Liver (tissue), 9 donors: ENCODE data around the gene DNAJB4. TPM values are rescaled to one million over a fixed set of nuclear protein-coding genes. Genes with fewer than 3 reads are reported as not detected.
A peak's percentile ranks its signal among the peaks of the same experiment; 100 is the strongest.

Experiments used
- DNase-seq: peaks from one replicate; pipeline ENCODE4 v3.0.0-alpha.2; 2017; ENCODE audit warnings: low spot score
- H3K27ac ChIP-seq, 2 donors: one replicate each; pipeline ENCODE4 v1.7.0; 2013; ENCODE audit warnings: inconsistent platforms in 2 of 2, low read length in 2 of 2, control low read depth in 1 of 2, low read depth in 1 of 2, mild to moderate bottlenecking in 1 of 2
- H3K27me3 ChIP-seq, 4 donors: one replicate each; pipeline versions ENCODE4 v1.6.1 to v1.7.0; 2013; ENCODE audit warnings: low read length in 3 of 4, inconsistent platforms in 1 of 4, mild to moderate bottlenecking in 1 of 4, moderate library complexity in 1 of 4; ENCODE audit not compliant: control insufficient read depth in 4 of 4, insufficient read depth in 4 of 4
- H3K36me3 ChIP-seq, 4 donors: one replicate each; pipeline versions ENCODE4 v1.6.1 to v1.7.0; 2013; ENCODE audit warnings: low read length in 3 of 4, mild to moderate bottlenecking in 3 of 4, low read depth in 1 of 4, moderate library complexity in 1 of 4; ENCODE audit not compliant: control insufficient read depth in 4 of 4, insufficient read depth in 3 of 4
- H3K4me1 ChIP-seq, 4 donors: one replicate each; pipeline versions ENCODE4 v1.6.1 to v1.7.0; 2013; ENCODE audit warnings: low read length in 3 of 4, mild to moderate bottlenecking in 3 of 4, moderate library complexity in 1 of 4; ENCODE audit not compliant: control insufficient read depth in 4 of 4, insufficient read depth in 4 of 4
- H3K4me3 ChIP-seq, 3 donors: one replicate each; pipeline versions ENCODE4 v1.6.1 to v1.7.0; 2013; ENCODE audit warnings: low read length in 3 of 3, control low read depth in 1 of 3, low read depth in 1 of 3, mild to moderate bottlenecking in 1 of 3
- H3K9ac ChIP-seq, 2 donors: one replicate each; pipeline ENCODE4 v1.7.0; 2013; ENCODE audit warnings: low read length in 2 of 2, mild to moderate bottlenecking in 2 of 2, moderate library complexity in 2 of 2, control low read depth in 1 of 2, low read depth in 1 of 2
- H3K9me3 ChIP-seq, 4 donors: one replicate each; pipeline versions ENCODE4 v1.6.1 to v1.7.0; 2013; ENCODE audit warnings: low read length in 3 of 4; ENCODE audit not compliant: control insufficient read depth in 4 of 4
- EGR1 ChIP-seq, 2 donors: IDR thresholded peaks; 2 replicates each; pipeline ENCODE4 v1.6.1; 2016 to 2018; ENCODE audit warnings: antibody characterized with exemption in 2 of 2, low read depth in 2 of 2
- FOXA1 ChIP-seq: IDR thresholded peaks from 2 replicates; pipeline ENCODE4 v1.6.1; 2016; ENCODE audit warnings: antibody characterized with exemption
- FOXA2 ChIP-seq: IDR thresholded peaks from 2 replicates; pipeline ENCODE4 v1.6.1; 2016; ENCODE audit warnings: antibody characterized with exemption
- GABPA ChIP-seq, 2 donors: IDR thresholded peaks in 1 of 2; conservative IDR thresholded peaks in 1 of 2; 2 replicates each; pipeline ENCODE4 v1.6.1; 2016; ENCODE audit warnings: antibody characterized with exemption in 2 of 2, mild to moderate bottlenecking in 1 of 2, moderate library complexity in 1 of 2
- HNF4G ChIP-seq: IDR thresholded peaks from 2 replicates; pipeline ENCODE4 v1.6.1; 2016; ENCODE audit warnings: antibody characterized with exemption
- NR2F2 ChIP-seq: IDR thresholded peaks from 2 replicates; pipeline ENCODE4 v1.6.1; 2016; ENCODE audit warnings: antibody characterized with exemption
- RAD21 ChIP-seq, 2 donors: IDR thresholded peaks; 2 replicates each; pipeline ENCODE4 v1.6.1; 2016; ENCODE audit warnings: antibody characterized with exemption in 2 of 2, mild to moderate bottlenecking in 2 of 2
- RXRA ChIP-seq, 2 donors: IDR thresholded peaks; 2 replicates each; pipeline ENCODE4 v1.6.1; 2017 to 2018; ENCODE audit warnings: antibody characterized with exemption in 2 of 2, mild to moderate bottlenecking in 1 of 2
- YY1 ChIP-seq: IDR thresholded peaks from 2 replicates; pipeline ENCODE4 v1.6.1; 2016; ENCODE audit warnings: antibody characterized with exemption, mild to moderate bottlenecking
- WGBS: extraction: QIAGEN DNeasy Blood & Tissue Kit; methylation state at CpG from one replicate; pipeline ENCODE4 v1.1.7; 2013; 5-methylcytosine and 5-hydroxymethylcytosine counted together
- polyA plus RNA-seq, 2 donors: library from polyadenylated mRNA; stranded (reverse) in 1 of 2; unstranded in 1 of 2; fragments of 200-250 nt in 1 of 2; fragments of >200 nt in 1 of 2; fragmentation: Nextera tagmentation in 1 of 2; extraction: Ambion mirVana in 1 of 2; gene quantifications; one replicate each; pipeline versions ENCODE4 v1.2.1 to v1.2.3, GENCODE V29; 2013 to 2015
- total RNA-seq, 2 donors: library from RNA; depleted of rRNA; stranded (reverse); fragments of >200 nt; gene quantifications; one replicate each; pipeline ENCODE4 v1.2.3, GENCODE V29; 2014
- TF ChIP-seq, protein P1 (sequence below): IDR thresholded peaks from 2 replicates; pipeline ENCODE4 v1.6.1; 2016; ENCODE audit warnings: antibody characterized with exemption
- TF ChIP-seq, protein P2 (sequence below): IDR thresholded peaks from 2 replicates; pipeline ENCODE4 v1.6.1; 2016; ENCODE audit warnings: antibody characterized with exemption, mild to moderate bottlenecking
- TF ChIP-seq, protein P3 (sequence below): fragments of 150-350 bp; IDR thresholded peaks from 2 replicates; pipeline ENCODE4 v1.5.1; 2017; ENCODE audit warnings: improper control_type of control experiment, low read depth, low read length; ENCODE audit not compliant: missing input control
- TF ChIP-seq, protein P4 (sequence below): IDR thresholded peaks from 2 replicates; pipeline ENCODE4 v1.6.1; 2016; ENCODE audit warnings: antibody characterized with exemption
- donor health status: healthy.
- donor health status: healthy.
- donor health status: healthy.
- donor health status: healthy.
- donor health status: healthy.

The DNAJB4 gene
- total and polyA plus RNA-seq, 4 donors = 5.7 to 21.6 (median 10.0) TPM

DNA sequence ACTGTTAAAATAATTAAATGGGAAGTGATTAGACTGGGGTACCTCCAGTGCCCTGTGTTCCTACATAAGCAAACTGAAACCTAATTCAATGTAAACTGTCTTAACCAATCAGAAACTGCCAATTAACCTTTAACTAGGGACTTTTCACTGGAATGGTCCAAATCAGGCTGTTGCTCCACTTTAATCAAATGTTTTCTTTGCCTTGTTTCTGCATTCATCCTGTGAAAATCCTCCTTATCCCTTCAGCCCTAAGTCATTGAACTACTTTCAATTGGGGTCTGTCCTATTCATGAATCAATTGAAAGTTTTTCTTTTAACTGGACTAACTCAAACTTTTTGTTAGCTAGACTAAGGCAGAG is 20.8 kb upstream of the DNAJB4 start:
- Histone ChIP-seq H3K27ac (no peak overlapping the region), H3K36me3 (no peaks in the 10 kb centered on the region), H3K9ac (peak overlapping the region in 1 of 2 donors; percentile 29), H3K4me3 (no peak overlapping the region), H3K27me3 (no peaks in the 10 kb centered on the region), H3K9me3 (no peaks in the 10 kb centered on the region), H3K4me1 (peaks cover 0 to 13% (median 5%) of the 10 kb centered on the region in 4 donors)
- TF ChIP-seq EGR1 (IDR thresholded peaks at IDR 0.05; ENCODE audit: low read depth in 2 of 2) = no peak
- no peak for TF ChIP-seq RXRA (IDR thresholded peaks at IDR 0.05)
- TF ChIP-seq GABPA (IDR thresholded peaks at IDR 0.05 in 1 of 2, conservative IDR thresholded peaks at IDR 0.05 in 1 of 2) = no peak
- TF ChIP-seq, protein P1, sequence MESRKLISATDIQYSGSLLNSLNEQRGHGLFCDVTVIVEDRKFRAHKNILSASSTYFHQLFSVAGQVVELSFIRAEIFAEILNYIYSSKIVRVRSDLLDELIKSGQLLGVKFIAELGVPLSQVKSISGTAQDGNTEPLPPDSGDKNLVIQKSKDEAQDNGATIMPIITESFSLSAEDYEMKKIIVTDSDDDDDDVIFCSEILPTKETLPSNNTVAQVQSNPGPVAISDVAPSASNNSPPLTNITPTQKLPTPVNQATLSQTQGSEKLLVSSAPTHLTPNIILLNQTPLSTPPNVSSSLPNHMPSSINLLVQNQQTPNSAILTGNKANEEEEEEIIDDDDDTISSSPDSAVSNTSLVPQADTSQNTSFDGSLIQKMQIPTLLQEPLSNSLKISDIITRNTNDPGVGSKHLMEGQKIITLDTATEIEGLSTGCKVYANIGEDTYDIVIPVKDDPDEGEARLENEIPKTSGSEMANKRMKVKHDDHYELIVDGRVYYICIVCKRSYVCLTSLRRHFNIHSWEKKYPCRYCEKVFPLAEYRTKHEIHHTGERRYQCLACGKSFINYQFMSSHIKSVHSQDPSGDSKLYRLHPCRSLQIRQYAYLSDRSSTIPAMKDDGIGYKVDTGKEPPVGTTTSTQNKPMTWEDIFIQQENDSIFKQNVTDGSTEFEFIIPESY = no peak
- TF ChIP-seq FOXA2 = no peak
- no peak for TF ChIP-seq NR2F2
- no peak for TF ChIP-seq RAD21 (IDR thresholded peaks at IDR 0.05)
- no peak for TF ChIP-seq YY1
- DNase-seq = no peak

DNA sequence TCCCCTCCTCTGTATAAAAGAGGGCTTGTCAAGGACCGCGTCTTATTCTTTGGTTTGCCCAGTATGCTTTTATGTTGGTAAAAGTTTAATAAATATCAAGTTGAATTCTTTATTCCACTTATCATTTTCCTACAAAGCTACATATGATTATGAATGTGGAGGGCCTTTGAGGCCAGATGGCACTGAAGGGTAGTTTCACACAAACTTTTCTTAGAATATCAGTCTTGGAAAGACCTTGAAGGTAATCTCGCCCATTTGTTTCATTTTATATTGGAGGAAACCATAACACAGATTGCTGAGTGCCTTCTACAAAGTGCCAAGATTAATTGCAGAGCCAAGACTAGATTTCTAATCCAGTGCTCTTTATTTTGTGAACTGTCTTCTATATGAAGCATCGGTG is 20.1 kb upstream of the DNAJB4 start:
- DNase-seq = no peak
- peaks cover 0 to 12% (median 4%) of the 10 kb centered on the region in 4 donors for H3K4me1 ChIP-seq
- no peak for TF ChIP-seq HNF4G
- TF ChIP-seq, protein P2, sequence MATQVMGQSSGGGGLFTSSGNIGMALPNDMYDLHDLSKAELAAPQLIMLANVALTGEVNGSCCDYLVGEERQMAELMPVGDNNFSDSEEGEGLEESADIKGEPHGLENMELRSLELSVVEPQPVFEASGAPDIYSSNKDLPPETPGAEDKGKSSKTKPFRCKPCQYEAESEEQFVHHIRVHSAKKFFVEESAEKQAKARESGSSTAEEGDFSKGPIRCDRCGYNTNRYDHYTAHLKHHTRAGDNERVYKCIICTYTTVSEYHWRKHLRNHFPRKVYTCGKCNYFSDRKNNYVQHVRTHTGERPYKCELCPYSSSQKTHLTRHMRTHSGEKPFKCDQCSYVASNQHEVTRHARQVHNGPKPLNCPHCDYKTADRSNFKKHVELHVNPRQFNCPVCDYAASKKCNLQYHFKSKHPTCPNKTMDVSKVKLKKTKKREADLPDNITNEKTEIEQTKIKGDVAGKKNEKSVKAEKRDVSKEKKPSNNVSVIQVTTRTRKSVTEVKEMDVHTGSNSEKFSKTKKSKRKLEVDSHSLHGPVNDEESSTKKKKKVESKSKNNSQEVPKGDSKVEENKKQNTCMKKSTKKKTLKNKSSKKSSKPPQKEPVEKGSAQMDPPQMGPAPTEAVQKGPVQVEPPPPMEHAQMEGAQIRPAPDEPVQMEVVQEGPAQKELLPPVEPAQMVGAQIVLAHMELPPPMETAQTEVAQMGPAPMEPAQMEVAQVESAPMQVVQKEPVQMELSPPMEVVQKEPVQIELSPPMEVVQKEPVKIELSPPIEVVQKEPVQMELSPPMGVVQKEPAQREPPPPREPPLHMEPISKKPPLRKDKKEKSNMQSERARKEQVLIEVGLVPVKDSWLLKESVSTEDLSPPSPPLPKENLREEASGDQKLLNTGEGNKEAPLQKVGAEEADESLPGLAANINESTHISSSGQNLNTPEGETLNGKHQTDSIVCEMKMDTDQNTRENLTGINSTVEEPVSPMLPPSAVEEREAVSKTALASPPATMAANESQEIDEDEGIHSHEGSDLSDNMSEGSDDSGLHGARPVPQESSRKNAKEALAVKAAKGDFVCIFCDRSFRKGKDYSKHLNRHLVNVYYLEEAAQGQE = no peak
- TF ChIP-seq, protein P3, sequence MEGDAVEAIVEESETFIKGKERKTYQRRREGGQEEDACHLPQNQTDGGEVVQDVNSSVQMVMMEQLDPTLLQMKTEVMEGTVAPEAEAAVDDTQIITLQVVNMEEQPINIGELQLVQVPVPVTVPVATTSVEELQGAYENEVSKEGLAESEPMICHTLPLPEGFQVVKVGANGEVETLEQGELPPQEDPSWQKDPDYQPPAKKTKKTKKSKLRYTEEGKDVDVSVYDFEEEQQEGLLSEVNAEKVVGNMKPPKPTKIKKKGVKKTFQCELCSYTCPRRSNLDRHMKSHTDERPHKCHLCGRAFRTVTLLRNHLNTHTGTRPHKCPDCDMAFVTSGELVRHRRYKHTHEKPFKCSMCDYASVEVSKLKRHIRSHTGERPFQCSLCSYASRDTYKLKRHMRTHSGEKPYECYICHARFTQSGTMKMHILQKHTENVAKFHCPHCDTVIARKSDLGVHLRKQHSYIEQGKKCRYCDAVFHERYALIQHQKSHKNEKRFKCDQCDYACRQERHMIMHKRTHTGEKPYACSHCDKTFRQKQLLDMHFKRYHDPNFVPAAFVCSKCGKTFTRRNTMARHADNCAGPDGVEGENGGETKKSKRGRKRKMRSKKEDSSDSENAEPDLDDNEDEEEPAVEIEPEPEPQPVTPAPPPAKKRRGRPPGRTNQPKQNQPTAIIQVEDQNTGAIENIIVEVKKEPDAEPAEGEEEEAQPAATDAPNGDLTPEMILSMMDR = no peak
- no peak for TF ChIP-seq RXRA (IDR thresholded peaks at IDR 0.05)
- TF ChIP-seq, protein P4, sequence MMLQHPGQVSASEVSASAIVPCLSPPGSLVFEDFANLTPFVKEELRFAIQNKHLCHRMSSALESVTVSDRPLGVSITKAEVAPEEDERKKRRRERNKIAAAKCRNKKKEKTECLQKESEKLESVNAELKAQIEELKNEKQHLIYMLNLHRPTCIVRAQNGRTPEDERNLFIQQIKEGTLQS = no peak
- TF ChIP-seq FOXA1 = no peak
- no peak for TF ChIP-seq FOXA2
- no peak overlapping the region for H3K4me3 ChIP-seq
- no peak overlapping the region for H3K27ac ChIP-seq
- no peaks in the 10 kb centered on the region for H3K9me3 ChIP-seq
- WGBS = 95% methylated on average over 4 of the region's 4 CpGs
- H3K9ac ChIP-seq = no peak overlapping the region
- H3K36me3 ChIP-seq = no peaks in the 10 kb centered on the region
- H3K27me3 ChIP-seq = no peaks in the 10 kb centered on the region
